ENCODE measurements around the gene PLG. TPM values are rescaled to one million over a fixed set of nuclear protein-coding genes. Genes with fewer than 3 reads are reported as not detected.
"Not testable (repeated sequence)": the region's sequence is repeated elsewhere in the genome, so short reads cannot be mapped to it uniquely, and the experiment has no call there.

Gene PLG
- total RNA-seq, 2 donors from 2014 or later = 0.41 to 0.49 TPM

DNA sequence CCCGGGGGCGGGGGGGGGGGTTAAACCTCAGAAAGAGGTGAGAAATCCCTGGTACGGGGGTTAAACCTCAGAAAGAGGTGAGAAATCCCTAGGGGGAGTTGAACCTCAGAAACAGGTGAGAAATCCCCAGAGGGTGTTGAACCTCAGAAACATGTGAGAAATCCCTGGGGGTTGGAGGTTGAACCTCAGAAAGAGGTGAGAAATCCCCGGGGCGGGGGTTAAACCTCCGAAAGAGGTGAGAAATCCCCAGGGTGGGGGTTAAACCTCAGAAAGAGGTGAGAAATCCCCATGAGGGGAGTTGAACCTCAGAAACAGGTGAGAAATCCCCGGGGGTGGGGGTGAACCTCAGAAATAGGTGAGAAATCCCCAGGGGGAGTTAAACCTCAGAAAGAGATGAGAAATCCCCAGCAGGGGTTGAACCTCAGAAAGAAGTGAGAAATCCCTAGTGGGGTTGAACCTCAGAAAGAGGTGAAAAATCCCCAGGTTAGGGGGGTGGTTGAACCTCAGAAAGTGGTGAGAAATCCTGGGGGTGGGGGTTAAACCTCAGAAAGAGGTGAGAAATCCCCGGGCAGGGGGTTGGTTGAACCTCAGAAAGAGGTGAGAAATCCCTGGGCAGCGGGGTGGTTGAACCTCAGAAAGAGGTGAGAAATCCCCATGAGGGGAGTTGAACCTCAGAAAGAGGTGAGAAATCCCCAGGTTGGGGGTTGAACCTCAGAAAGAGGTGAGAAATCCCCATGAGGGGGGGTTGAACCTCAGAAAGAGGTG lies 87.4 kb downstream of the PLG start:
- no peaks in the 10 kb centered on the region for H3K27me3 Mint-ChIP-seq (ENCODE audit: low read depth)

DNA sequence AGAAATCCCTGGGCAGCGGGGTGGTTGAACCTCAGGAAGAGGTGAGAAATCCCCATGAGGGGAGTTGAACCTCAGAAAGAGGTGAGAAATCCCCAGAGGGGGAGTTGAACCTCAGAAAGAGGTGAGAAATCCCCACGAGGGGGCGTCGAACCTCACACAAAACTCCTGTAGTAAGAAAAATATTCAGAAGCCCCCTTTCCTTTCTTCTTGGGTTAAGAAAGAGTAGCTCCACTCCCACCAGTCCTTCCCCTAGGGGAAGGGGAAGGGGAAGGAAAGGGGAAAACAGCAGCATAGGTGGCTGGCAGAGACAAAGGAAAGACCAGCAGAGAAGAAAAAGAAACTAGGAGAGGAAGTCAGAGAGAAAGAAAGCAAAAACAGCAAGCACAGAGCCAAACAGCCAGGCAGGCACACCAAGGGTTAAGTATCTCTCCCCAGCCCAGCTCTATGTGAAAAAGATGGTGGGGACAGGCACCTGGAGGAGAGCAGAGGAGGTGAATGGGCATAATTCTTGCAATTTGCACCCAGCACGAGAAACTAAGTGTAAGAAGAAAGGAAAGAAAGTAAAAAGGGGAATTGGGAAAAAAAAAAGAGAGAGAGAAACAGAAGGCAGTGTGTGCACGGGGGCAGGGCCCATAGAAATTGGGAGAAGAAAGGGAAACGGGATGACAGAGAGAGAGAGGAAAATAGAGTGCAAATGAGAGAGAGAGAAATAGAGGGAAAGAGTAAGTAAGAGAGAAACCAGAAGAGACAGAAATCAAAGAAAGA lies 88.2 kb downstream of the PLG start:
- Mint-ChIP-seq H3K27ac (peak overlapping the region; percentile 9), H3K36me3 (ENCODE audit: insufficient read depth in 2 of 2) (peaks cover 7 to 10% of the 10 kb centered on the region in 2 donors), H3K27me3 (ENCODE audit: low read depth) (no peaks in the 10 kb centered on the region), H3K4me3 (peak overlapping the region in 1 of 2 donors; percentile 49), H3K4me1 (ENCODE audit: low read depth) (peaks cover 7% of the 10 kb centered on the region), H3K9me3 (peaks cover 10 to 12% of the 10 kb centered on the region in 2 donors)
- peak in 1 of 2 donors; percentile 32 for ATAC-seq (replicated peaks in 1 of 2)
- peak in 1 of 2 donors; percentile 18 for DNase-seq

More for the DNA sequence above, 87.4 kb downstream of the PLG start:
- peak overlapping the region; percentile 12 for H3K27ac Mint-ChIP-seq
- DNase-seq (peak; percentile 38 to 45), ATAC-seq (replicated peaks in 1 of 2) (peak; percentile 52 to 55)
- H3K4me3 Mint-ChIP-seq = no peak overlapping the region
- H3K4me1 Mint-ChIP-seq (ENCODE audit: low read depth) = peaks cover 7% of the 10 kb centered on the region
- peaks cover 7 to 10% of the 10 kb centered on the region in 2 donors for H3K36me3 Mint-ChIP-seq (ENCODE audit: insufficient read depth in 2 of 2)
- H3K9me3 Mint-ChIP-seq = peaks cover 10 to 12% of the 10 kb centered on the region in 2 donors

DNA sequence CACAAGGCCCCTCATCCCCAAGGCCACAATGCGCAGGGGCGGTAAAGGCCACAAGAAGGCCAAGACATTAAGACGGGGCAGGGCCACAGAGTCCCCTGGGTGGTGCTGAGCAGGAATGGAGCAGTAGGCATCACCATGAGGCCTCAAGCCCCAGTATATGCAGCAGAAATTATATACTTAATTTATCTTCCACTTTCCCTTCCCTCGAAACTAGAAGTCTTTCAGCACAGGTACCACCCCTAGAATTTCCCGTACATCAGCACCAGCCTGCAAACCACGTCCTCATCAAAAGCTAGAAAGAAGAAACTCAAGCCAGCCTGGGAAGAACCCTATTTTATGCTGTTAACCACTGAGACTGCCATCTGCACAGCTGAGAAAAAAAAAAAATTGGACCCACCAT lies 89.4 kb downstream of the PLG start:
- ATAC-seq (replicated peaks in 1 of 2) (peak in 1 of 2 donors; percentile 61), DNase-seq (no peak)
- no peaks in the 10 kb centered on the region for H3K27me3 Mint-ChIP-seq (ENCODE audit: low read depth)
- peak overlapping the region; percentile 66 for H3K27ac Mint-ChIP-seq
- H3K36me3 Mint-ChIP-seq (ENCODE audit: insufficient read depth in 2 of 2) = peaks cover 7 to 10% of the 10 kb centered on the region in 2 donors
- peaks cover 7% of the 10 kb centered on the region for H3K4me1 Mint-ChIP-seq (ENCODE audit: low read depth)
- peaks cover 10 to 12% of the 10 kb centered on the region in 2 donors for H3K9me3 Mint-ChIP-seq
- H3K4me3 Mint-ChIP-seq = peak overlapping the region in 1 of 2 donors; percentile 18

DNA sequence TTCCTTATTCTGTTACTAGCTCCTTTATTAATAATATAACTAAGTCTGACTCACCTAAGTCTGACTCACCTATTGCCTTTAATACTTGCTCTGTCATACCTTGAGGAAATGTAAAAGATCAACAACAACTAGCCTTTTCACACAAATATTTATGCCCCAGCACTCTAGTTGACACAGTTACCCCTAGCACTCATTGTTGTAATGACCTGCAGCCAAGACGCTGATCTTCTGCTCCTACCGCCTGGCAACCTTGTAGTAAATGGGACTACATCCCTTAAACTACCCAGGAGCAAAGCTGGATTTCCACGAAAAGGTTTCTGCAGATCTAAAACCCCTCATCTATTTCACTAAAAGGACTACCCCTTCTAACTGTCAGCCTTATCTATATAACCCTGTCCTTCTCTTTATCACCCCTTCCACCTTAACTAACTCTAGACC lies 90.0 kb downstream of the PLG start:
- H3K4me1 Mint-ChIP-seq (ENCODE audit: low read depth) = peaks cover 7% of the 10 kb centered on the region
- peaks cover 12 to 13% of the 10 kb centered on the region in 2 donors for H3K9me3 Mint-ChIP-seq
- H3K36me3 Mint-ChIP-seq (ENCODE audit: insufficient read depth in 2 of 2) = peaks cover 7 to 10% of the 10 kb centered on the region in 2 donors
- no peak for DNase-seq
- no peak overlapping the region for H3K27ac Mint-ChIP-seq
- peak in 1 of 2 donors; percentile 56 for ATAC-seq (replicated peaks in 1 of 2)
- no peak overlapping the region for H3K4me3 Mint-ChIP-seq
- H3K27me3 Mint-ChIP-seq (ENCODE audit: low read depth) = no peaks in the 10 kb centered on the region

DNA sequence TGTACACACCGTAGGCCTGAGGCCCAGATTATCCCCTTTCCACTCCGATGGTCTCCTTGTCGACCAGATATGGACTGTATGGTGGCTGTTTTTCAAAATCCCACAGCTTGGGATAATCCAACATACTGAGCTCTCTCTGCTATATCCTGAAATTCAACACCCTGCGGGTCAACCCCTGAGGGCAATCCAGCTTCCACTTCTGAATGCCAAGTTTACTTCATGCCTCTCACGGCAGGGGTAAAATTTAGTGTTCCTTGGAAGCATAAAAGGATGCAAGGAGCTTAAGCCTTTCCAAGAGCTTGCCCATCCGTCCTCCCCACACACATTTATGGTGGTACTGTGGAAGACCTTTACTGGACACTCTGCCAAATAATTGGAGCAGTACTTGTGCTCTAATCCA lies 90.7 kb downstream of the PLG start:
- Mint-ChIP-seq H3K36me3 (ENCODE audit: insufficient read depth in 2 of 2) (peaks cover 10% of the 10 kb centered on the region in 2 donors), H3K27ac (no peak overlapping the region), H3K4me3 (no peak overlapping the region), H3K27me3 (ENCODE audit: low read depth) (no peaks in the 10 kb centered on the region), H3K4me1 (ENCODE audit: low read depth) (peaks cover 7% of the 10 kb centered on the region), H3K9me3 (peaks cover 12 to 13% of the 10 kb centered on the region in 2 donors)
- DNase-seq = no peak
- no peak for ATAC-seq (replicated peaks in 1 of 2)

DNA sequence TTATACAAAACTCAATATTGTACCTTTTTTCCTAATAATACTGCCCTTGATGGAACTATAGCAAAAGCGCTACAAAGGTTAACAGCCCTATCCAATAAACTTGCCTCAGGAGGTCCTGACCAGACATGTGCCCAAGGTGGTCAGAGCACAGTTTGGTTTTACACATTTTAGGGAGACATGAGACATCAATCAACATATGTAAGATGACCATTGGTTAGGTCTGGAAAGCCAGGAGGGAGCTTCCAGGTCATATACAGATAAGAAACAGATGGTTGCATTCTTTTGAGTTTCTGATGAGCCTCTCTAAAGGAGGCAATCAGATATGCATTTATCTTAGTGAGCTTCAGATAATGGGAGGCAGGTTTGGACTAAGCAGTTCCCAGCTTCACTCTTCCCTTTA lies 91.6 kb downstream of the PLG start:
- Mint-ChIP-seq H3K4me3 (no peak overlapping the region), H3K36me3 (ENCODE audit: insufficient read depth in 2 of 2) (peaks cover 8 to 9% of the 10 kb centered on the region in 2 donors), H3K27me3 (ENCODE audit: low read depth) (no peaks in the 10 kb centered on the region), H3K27ac (no peak overlapping the region), H3K9me3 (peaks cover 10 to 15% of the 10 kb centered on the region in 2 donors), H3K4me1 (ENCODE audit: low read depth) (peaks cover 7% of the 10 kb centered on the region)
- DNase-seq = no peak
- no peak for ATAC-seq (replicated peaks in 1 of 2)

DNA sequence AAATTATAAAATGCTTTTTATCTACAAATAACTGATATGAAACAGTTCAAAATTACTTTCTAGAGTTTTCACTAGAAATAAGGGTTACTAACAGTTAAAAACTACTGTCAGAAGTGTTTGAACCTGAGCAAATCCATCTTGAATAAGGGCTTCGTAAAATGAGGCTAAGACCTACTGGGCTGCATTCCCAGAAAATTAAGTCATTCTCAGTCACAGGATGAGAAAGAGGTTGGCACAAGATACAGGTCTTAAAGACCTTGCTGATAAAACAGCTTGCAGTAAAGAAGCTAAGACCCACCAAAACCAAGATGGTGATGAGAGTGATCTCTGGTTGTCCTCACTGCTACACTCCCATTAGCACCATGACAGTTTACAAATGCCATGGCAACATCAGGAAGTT lies 93.7 kb downstream of the PLG start:
- DNase-seq (no peak), ATAC-seq (replicated peaks in 1 of 2) (no peak)
- H3K36me3 Mint-ChIP-seq (ENCODE audit: insufficient read depth in 2 of 2) = peaks cover 2 to 7% of the 10 kb centered on the region in 2 donors
- no peaks in the 10 kb centered on the region for H3K4me1 Mint-ChIP-seq (ENCODE audit: low read depth)
- no peak overlapping the region for H3K4me3 Mint-ChIP-seq
- H3K9me3 Mint-ChIP-seq = peaks cover 5 to 12% of the 10 kb centered on the region in 2 donors
- H3K27me3 Mint-ChIP-seq (ENCODE audit: low read depth) = no peaks in the 10 kb centered on the region
- H3K27ac Mint-ChIP-seq = no peak overlapping the region

DNA sequence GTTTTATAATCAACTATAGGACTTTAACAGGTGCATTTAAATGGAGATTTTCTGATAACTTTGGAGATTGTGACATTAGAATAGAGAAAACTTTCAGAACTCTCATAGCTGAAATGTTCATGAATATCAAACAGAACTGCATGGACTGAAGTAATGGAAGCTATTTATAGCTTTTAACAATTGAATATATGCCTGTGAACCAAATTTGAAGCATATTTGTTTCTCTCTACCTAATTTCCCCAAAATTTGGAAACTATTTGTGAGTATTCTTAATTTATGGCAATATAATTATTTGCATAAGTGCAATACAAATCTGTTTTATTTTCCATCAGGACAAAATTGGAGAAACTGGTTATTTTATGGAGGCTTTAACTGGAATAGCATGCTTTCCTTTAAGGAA lies 96.6 kb downstream of the PLG start:
- Mint-ChIP-seq H3K27ac (no peak overlapping the region), H3K27me3 (ENCODE audit: low read depth) (no peaks in the 10 kb centered on the region), H3K4me3 (no peak overlapping the region), H3K9me3 (peaks cover 1 to 12% of the 10 kb centered on the region in 2 donors), H3K4me1 (ENCODE audit: low read depth) (no peaks in the 10 kb centered on the region), H3K36me3 (ENCODE audit: insufficient read depth in 2 of 2) (peaks cover 2 to 7% of the 10 kb centered on the region in 2 donors)
- DNase-seq (no peak), ATAC-seq (replicated peaks in 1 of 2) (no peak)

DNA sequence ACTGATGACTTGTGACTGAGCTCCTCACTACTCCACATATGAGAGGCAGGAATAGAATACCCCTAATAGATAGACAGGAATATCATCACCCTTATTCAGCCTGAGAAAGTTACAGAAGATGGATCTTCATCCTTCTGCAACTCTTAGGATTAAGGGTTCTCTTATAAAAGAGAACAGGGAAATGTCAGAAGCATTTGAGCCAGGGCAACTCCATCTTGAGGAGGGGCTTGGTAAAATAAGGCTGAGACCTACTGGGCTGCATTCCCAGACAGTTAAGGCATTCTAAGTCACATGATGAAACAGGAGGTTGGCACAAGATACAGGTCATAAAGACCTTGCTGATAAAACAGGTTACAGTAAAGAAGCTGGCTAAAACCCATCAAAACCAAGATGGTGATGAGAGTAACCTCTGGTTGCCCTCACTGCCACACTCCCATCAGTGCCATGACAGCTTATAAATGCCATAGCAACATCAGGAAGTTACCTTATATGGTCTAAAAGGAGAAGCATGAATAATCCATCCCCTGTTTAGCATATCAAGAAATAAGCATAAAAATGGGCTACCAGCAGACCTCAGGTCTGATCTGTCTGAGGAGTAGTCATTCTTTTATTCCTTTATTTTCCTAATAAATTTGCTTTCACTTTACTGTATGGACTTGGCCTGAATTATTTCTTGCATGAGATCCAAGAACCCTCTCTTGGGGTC lies 97.9 kb downstream of the PLG start:
- Mint-ChIP-seq H3K27me3 (ENCODE audit: low read depth) (no peaks in the 10 kb centered on the region), H3K9me3 (peaks cover 1 to 13% of the 10 kb centered on the region in 2 donors), H3K27ac (no peak overlapping the region), H3K4me3 (no peak overlapping the region), H3K36me3 (ENCODE audit: insufficient read depth in 2 of 2) (peaks cover 2 to 7% of the 10 kb centered on the region in 2 donors), H3K4me1 (ENCODE audit: low read depth) (no peaks in the 10 kb centered on the region)
- no peak for ATAC-seq (replicated peaks in 1 of 2)
- no peak for DNase-seq

DNA sequence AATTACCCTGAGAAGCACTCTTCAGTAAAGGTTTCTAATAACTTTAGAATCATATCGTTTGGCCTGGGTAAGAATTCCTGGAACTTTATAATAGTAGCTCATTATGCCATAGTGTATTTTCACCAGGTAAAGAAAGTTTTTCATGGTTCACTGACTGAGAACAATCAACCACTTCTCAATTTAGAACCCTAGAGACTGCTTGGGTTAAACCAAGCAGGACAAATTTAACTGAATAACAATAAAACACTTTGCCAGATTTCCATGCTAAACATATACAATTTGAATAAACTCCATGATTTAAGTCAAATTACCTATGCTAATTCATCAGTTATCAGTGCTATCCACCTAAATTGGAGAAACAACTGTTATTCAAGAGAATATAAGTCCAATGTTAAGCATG lies 99.4 kb downstream of the PLG start:
- H3K27ac Mint-ChIP-seq = no peak overlapping the region
- H3K36me3 Mint-ChIP-seq (ENCODE audit: insufficient read depth in 2 of 2) = peaks cover 2 to 7% of the 10 kb centered on the region in 2 donors
- no peaks in the 10 kb centered on the region for H3K27me3 Mint-ChIP-seq (ENCODE audit: low read depth)
- DNase-seq (no peak), ATAC-seq (replicated peaks in 1 of 2) (no peak)
- H3K4me1 Mint-ChIP-seq (ENCODE audit: low read depth) = no peaks in the 10 kb centered on the region
- H3K4me3 Mint-ChIP-seq = no peak overlapping the region
- peaks cover 1 to 13% of the 10 kb centered on the region in 2 donors for H3K9me3 Mint-ChIP-seq

DNA sequence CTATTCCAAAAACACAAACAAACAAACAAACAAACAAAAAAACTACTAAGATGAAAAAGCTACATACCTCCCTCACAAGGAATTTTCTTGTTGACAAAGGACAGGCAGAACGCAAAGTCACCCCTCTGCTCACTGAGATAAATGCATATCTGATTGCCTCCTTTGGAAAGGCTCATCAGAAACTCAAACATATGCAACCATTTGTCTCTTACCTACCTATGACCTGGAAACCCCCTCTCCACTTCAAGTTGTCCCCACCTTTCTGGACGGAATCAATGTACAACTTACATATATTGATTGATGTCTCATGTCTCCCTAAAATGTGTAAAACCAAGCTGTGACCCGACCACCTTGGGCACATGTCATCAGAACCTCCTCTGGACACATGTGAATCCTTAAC lies 100.0 kb downstream of the PLG start:
- H3K4me1 Mint-ChIP-seq (ENCODE audit: low read depth); H3K36me3 Mint-ChIP-seq (ENCODE audit: insufficient read depth in 2 of 2); H3K4me3 Mint-ChIP-seq; ATAC-seq (replicated peaks in 1 of 2); H3K27ac Mint-ChIP-seq; H3K27me3 Mint-ChIP-seq (ENCODE audit: low read depth); DNase-seq: not testable (repeated sequence)
- H3K9me3 Mint-ChIP-seq = peaks cover 1 to 11% of the 10 kb centered on the region in 2 donors
